HepG2 (cell line): ENCODE data around the gene PALM. TPM values are rescaled to one million over a fixed set of nuclear protein-coding genes. Genes with fewer than 3 reads are reported as not detected.

Source experiments
- BCLAF1 ChIP-seq: fragments of 450-650 bp; IDR thresholded peaks from 2 replicates; pipeline ENCODE4 v1.6.1; 2017; ENCODE audit warnings: mild to moderate bottlenecking
- BORCS8-MEF2B ChIP-seq: sonication (generic); formaldehyde crosslinking; IDR thresholded peaks from 2 replicates; pipeline ENCODE4 v1.8.0; 2022; ENCODE audit warnings: mild to moderate bottlenecking, missing genetic modification reagents
- BRF2 ChIP-seq: sonication (generic); formaldehyde crosslinking; IDR thresholded peaks from 2 replicates; pipeline ENCODE4 v1.8.1; 2022; ENCODE audit warnings: mild to moderate bottlenecking, missing genetic modification reagents
- FIP1L1 ChIP-seq: fragments of 200-400 bp; formaldehyde crosslinking; IDR thresholded peaks from 2 replicates; pipeline ENCODE4 v1.6.1; 2018; ENCODE audit warnings: low read depth, mild to moderate bottlenecking, low read length, moderate library complexity, borderline replicate concordance; ENCODE audit not compliant: insufficient read depth
- HMG20A ChIP-seq: IDR thresholded peaks from 2 replicates; pipeline ENCODE4 v1.6.1; 2016; ENCODE audit warnings: borderline replicate concordance
- KLF15 ChIP-seq: sonication (generic); formaldehyde crosslinking; IDR thresholded peaks from 2 replicates; pipeline ENCODE4 v1.8.1; 2023; ENCODE audit warnings: borderline replicate concordance, mild to moderate bottlenecking, inconsistent platforms, missing genetic modification reagents, mixed read lengths
- LCORL ChIP-seq, 2 experiments: fragments of 450-650 bp in 1 of 2; sonication (generic) in 1 of 2; formaldehyde crosslinking in 1 of 2; IDR thresholded peaks; 2 replicates each; pipeline versions ENCODE4 v1.5.0 to v1.6.1; 2017 to 2020; ENCODE audit warnings: antibody characterized with exemption in 1 of 2, missing genetic modification reagents in 1 of 2
- RXRB ChIP-seq: IDR thresholded peaks from 2 replicates; pipeline ENCODE4 v1.6.1; 2016; ENCODE audit warnings: borderline replicate concordance, missing genetic modification reagents, missing compliant biosample characterization
- SIX4 ChIP-seq: sonication (generic); formaldehyde crosslinking; IDR thresholded peaks from 2 replicates; pipeline ENCODE4 v1.4.0; 2020; ENCODE audit warnings: missing genetic modification reagents
- SPEN ChIP-seq: sonication (generic); formaldehyde crosslinking; IDR thresholded peaks from 2 replicates; pipeline ENCODE4 v1.5.1; 2020; ENCODE audit warnings: low read depth, mild to moderate bottlenecking, missing genetic modification reagents
- THYN1 ChIP-seq: sonication (generic); formaldehyde crosslinking; IDR thresholded peaks from 2 replicates; pipeline ENCODE4 v1.8.1; 2023; ENCODE audit warnings: low read depth, mild to moderate bottlenecking, moderate library complexity, missing genetic modification reagents, borderline replicate concordance
- WIZ ChIP-seq: sonication (generic); formaldehyde crosslinking; IDR thresholded peaks from 2 replicates; pipeline ENCODE4 v1.5.1; 2020; ENCODE audit warnings: mild to moderate bottlenecking, missing genetic modification reagents
- ZNF180 ChIP-seq: sonication (generic); formaldehyde crosslinking; IDR thresholded peaks from 2 replicates; pipeline ENCODE4 v1.4.0; 2020; ENCODE audit warnings: low read depth, missing genetic modification reagents, borderline replicate concordance
- ZNF460 ChIP-seq: sonication (generic); formaldehyde crosslinking; IDR thresholded peaks from 2 replicates; pipeline ENCODE4 v1.5.1; 2020; ENCODE audit warnings: missing genetic modification reagents, mild to moderate bottlenecking, borderline replicate concordance
- ZNF850 ChIP-seq: sonication (generic); formaldehyde crosslinking; conservative IDR thresholded peaks from 2 replicates; pipeline ENCODE4 v1.9.0; 2021; ENCODE audit warnings: mild to moderate bottlenecking, missing genetic modification reagents
- polyA plus RNA-seq, 8 experiments: library from polyadenylated mRNA; depleted of rRNA in 3 of 8; stranded (reverse) in 7 of 8; unstranded in 1 of 8; fragments of >200 nt; fragmentation: Illumina TruSeq in 4 of 8; extraction: Trizol in 4 of 8; gene quantifications; 2 replicates each; pipeline versions ENCODE4 v1.2.1 to v1.2.3, GENCODE V29; 2011 to 2016; ENCODE audit warnings: low read depth in 4 of 8, missing spikeins in 1 of 8, mixed read lengths in 1 of 8; ENCODE audit not compliant: insufficient read depth in 1 of 8
- total RNA-seq, 5 experiments: library from RNA; depleted of rRNA; stranded (reverse); fragments of >200 nt; fragmentation: Illumina TruSeq; extraction: Trizol; gene quantifications; 2 replicates each; pipeline ENCODE4 v1.2.3, GENCODE V29; 2016; ENCODE audit warnings: low read depth in 1 of 5
- TF ChIP-seq, protein P1 (sequence below): sonication (generic); formaldehyde crosslinking; IDR thresholded peaks from 2 replicates; pipeline ENCODE4 v1.4.0; 2020; ENCODE audit warnings: missing genetic modification reagents, borderline replicate concordance
- TF ChIP-seq, protein P2 (sequence below): sonication (generic); formaldehyde crosslinking; IDR thresholded peaks from 2 replicates; pipeline ENCODE4 v1.5.0; 2020; ENCODE audit warnings: missing genetic modification reagents
- TF ChIP-seq, protein P3 (sequence below): sonication (generic); formaldehyde crosslinking; IDR thresholded peaks from 2 replicates; pipeline ENCODE4 v1.8.1; 2023; ENCODE audit warnings: mild to moderate bottlenecking, missing genetic modification reagents

The PALM gene
- total and polyA plus RNA-seq, 2 of the 13 experiments (the other 11 are each of a cell fraction or from before 2014, with no cell fraction given): 4.0 to 9.7 TPM

GRCh38 chr19:664913-665443 is 43.8 kb upstream of the PALM start (continued):
- TF ChIP-seq, protein P1, sequence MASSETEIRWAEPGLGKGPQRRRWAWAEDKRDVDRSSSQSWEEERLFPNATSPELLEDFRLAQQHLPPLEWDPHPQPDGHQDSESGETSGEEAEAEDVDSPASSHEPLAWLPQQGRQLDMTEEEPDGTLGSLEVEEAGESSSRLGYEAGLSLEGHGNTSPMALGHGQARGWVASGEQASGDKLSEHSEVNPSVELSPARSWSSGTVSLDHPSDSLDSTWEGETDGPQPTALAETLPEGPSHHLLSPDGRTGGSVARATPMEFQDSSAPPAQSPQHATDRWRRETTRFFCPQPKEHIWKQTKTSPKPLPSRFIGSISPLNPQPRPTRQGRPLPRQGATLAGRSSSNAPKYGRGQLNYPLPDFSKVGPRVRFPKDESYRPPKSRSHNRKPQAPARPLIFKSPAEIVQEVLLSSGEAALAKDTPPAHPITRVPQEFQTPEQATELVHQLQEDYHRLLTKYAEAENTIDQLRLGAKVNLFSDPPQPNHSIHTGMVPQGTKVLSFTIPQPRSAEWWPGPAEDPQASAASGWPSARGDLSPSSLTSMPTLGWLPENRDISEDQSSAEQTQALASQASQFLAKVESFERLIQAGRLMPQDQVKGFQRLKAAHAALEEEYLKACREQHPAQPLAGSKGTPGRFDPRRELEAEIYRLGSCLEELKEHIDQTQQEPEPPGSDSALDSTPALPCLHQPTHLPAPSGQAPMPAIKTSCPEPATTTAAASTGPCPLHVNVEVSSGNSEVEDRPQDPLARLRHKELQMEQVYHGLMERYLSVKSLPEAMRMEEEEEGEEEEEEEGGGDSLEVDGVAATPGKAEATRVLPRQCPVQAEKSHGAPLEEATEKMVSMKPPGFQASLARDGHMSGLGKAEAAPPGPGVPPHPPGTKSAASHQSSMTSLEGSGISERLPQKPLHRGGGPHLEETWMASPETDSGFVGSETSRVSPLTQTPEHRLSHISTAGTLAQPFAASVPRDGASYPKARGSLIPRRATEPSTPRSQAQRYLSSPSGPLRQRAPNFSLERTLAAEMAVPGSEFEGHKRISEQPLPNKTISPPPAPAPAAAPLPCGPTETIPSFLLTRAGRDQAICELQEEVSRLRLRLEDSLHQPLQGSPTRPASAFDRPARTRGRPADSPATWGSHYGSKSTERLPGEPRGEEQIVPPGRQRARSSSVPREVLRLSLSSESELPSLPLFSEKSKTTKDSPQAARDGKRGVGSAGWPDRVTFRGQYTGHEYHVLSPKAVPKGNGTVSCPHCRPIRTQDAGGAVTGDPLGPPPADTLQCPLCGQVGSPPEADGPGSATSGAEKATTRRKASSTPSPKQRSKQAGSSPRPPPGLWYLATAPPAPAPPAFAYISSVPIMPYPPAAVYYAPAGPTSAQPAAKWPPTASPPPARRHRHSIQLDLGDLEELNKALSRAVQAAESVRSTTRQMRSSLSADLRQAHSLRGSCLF (CRISPR knock-in tag): no peak
- TF ChIP-seq, protein P2, sequence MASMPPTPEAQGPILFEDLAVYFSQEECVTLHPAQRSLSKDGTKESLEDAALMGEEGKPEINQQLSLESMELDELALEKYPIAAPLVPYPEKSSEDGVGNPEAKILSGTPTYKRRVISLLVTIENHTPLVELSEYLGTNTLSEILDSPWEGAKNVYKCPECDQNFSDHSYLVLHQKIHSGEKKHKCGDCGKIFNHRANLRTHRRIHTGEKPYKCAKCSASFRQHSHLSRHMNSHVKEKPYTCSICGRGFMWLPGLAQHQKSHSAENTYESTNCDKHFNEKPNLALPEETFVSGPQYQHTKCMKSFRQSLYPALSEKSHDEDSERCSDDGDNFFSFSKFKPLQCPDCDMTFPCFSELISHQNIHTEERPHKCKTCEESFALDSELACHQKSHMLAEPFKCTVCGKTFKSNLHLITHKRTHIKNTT (CRISPR knock-in tag): no peak
- TF ChIP-seq SIX4 (CRISPR knock-in tag) (0 out of 2 replicates have a peak, but pooled peaks have one; percentile 24), ZNF850 (CRISPR knock-in tag) (0 out of 2 replicates have a peak, but pooled peaks have one; percentile 42), BCLAF1 (no peak), ZNF460 (CRISPR knock-in tag) (peak; percentile 29; the same call in 1 of the 2 replicates), THYN1 (CRISPR knock-in tag) (no peak), WIZ (CRISPR knock-in tag) (0 out of 2 replicates have a peak, but pooled peaks have one; percentile 19), FIP1L1 (no peak), RXRB (peak; percentile 74; the same call in 1 of the 2 replicates), LCORL (IDR thresholded peaks at IDR 0.05) (no peak), LCORL (CRISPR knock-in tag; IDR thresholded peaks at IDR 0.05) (peak; percentile 93), HMG20A (CRISPR knock-in tag) (no peak), BRF2 (CRISPR knock-in tag) (no peak), SPEN (CRISPR knock-in tag) (peak; percentile 72; the same call in 1 of the 2 replicates), KLF15 (CRISPR knock-in tag) (0 out of 2 replicates have a peak, but pooled peaks have one; percentile 65), ZNF180 (no peak), BORCS8-MEF2B (CRISPR knock-in tag) (peak; percentile 85)
- TF ChIP-seq, protein P3, sequence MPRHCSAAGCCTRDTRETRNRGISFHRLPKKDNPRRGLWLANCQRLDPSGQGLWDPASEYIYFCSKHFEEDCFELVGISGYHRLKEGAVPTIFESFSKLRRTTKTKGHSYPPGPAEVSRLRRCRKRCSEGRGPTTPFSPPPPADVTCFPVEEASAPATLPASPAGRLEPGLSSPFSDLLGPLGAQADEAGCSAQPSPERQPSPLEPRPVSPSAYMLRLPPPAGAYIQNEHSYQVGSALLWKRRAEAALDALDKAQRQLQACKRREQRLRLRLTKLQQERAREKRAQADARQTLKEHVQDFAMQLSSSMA (CRISPR knock-in tag): no peak
